Fibroblast of the conjunctiva (primary cell): Measurements from ENCODE around the gene CCT8.
A peak's percentile ranks its signal among the peaks of the same experiment; 100 is the strongest.
"Not testable (repeated sequence)": the region's sequence is repeated elsewhere in the genome, so short reads cannot be mapped to it uniquely, and the experiment has no call there.

Source experiments
- DNase-seq: peaks from one replicate; pipeline ENCODE4 v3.0.0-alpha.2; 2010; ENCODE audit warnings: low read depth

Gene CCT8

DNA sequence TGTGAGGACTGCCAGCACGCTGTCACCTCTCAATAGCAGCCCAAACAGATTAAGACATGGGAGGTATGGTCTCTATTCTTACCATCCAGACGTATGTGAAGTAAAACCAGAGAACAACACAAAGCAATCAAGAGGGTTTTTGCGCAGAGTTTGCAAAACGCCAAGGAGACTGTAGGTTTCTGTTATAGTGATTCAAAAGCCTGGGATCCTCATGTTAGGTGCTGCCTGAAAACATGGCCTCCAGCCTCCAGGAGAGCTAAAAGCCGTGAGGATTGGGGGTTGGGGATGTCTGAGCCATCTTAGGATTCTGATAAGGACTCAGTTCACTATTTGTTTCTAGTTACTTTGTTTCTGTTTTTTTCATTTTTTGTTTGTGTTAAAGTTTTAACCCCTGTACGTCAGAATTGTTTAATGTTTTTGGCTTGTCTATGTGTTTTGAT is 4.2 kb upstream of the CCT8 start:
- DNase-seq, result no peak

- DNase-seq, result not testable (repeated sequence)
These were observed 3.5 kb upstream of the CCT8 start for GRCh38 chr21:29076731-29077640.

DNA sequence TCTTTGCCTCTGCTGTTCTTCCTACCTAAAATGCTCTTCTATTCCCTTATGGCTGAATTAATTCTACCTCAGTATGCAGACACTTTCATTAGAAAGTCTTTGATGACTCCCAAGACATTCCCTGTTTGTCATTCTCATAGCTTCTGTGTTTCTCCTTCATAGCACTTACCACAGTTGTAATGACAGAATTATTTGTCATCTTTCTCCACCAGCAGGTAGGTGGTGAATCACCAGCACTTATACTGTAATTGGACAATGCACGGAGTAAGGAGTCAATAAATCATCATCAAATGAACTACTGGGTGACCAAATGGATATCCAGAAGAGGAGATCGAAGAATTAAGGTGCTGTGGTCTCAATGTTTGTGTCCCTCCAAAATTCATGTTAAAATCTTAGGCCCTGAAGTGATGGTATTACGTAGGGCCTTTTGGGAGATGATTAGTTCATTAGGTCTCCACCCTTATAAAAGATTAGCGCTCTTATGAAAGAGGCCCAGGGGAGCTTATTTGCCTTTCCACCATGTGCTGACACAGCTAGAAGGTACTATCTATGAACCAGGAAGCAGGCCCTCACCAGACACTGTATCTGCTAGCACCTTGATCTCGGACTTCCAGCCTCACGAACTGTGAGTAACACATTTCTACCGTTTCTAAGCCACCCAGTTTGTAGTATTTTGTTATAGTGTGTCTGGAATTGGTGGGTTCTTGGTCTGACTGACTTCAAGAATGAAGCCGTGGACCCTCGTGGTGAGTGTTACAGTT is 2.4 kb upstream of the CCT8 start:
- no peak for DNase-seq

- DNase-seq, result no peak
These were observed 1.3 kb upstream of the CCT8 start for GRCh38 chr21:29074783-29075182.

GRCh38 chr21:29074007-29074376 is 544 bp upstream of the CCT8 start:
- DNase-seq, result no peak

- DNase-seq, result peak; percentile 3
These were observed 601 bp downstream of the CCT8 start for GRCh38 chr21:29072873-29073221.

DNA sequence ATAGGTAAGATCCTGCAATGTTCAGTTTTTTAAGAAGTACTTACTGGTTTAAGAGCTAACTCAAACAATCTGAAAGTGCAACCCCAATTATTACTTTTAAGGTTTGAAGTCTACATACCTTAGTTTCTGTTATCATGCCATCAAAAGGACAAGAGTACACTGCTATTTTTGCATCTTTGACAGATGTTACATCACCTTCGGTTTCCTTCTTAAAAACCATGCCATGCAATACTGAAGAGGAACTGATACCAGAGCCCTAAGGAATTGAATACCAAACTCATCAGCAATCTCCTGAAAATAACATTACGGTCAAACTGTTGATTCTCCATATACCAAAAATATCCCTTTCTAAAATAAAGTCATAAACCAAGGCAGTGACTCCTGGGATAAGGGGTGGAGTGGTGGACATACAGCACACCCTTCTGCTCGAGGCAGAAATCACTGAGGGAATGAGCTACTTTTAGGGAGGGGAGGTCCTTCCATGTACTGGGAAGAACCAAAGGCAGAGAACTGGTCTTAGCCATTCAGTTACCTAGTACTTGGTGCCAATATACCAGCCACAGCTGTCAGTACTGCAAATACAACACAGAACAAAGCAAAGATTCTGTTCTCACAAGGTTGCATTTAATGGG is 8.5 kb downstream of the CCT8 start:
- no peak for DNase-seq

GRCh38 chr21:29056538-29057050 is 16.9 kb downstream of the CCT8 start:
- DNase-seq, result no peak

- DNase-seq, result peak; percentile 3
These were observed 17.4 kb downstream of the CCT8 start for GRCh38 chr21:29056005-29056404.

- DNase-seq, result no peak
These were observed 18.4 kb downstream of the CCT8 start for GRCh38 chr21:29055080-29055479.

- no peak for DNase-seq
These were observed 19.8 kb downstream of the CCT8 start for GRCh38 chr21:29053656-29054055.

DNA sequence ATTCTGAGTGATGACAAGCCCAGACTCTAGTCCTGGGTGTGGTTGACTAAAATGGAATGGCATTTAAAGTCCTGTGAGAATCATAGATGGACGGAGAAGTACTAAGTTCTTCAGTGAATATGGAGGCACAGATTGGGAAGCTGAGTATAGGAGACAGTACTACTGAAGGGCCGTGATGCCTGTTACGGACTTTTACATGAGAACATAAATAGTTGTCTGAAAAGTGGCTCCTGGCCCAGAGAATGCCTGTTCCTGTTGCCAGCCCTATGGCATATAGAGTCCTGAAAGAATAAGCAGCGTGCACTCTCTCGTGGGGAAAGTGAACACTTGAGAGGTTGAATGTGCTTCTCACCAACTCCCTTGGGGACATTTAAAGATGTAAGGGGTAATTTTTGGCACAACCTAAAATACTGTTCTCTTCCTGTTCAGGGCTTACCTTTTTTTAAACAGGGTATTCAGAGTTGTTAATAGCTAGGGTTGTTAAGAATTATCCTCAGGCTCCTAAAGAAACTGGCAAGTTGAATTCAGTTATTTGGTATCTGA is 20.4 kb downstream of the CCT8 start:
- no peak for DNase-seq

DNA sequence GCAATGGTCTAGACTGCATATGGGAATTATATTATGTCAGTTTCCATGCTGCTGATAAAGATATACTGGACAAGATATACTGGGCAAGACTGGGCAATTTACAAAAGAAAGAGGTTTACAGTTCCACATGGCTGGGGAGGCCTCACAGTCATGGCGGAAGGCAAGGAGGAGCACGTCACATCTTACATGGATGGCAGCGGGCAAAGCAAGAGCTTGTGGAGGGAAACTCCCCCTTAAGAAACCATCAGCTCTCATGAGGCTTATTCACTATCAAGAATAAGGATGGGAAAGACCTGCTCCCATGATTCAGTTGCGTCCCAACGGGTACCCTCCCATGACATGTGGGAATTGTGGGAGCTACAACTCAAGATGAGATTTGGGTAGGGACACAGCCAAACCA is 21.2 kb downstream of the CCT8 start:
- no peak for DNase-seq

DNA sequence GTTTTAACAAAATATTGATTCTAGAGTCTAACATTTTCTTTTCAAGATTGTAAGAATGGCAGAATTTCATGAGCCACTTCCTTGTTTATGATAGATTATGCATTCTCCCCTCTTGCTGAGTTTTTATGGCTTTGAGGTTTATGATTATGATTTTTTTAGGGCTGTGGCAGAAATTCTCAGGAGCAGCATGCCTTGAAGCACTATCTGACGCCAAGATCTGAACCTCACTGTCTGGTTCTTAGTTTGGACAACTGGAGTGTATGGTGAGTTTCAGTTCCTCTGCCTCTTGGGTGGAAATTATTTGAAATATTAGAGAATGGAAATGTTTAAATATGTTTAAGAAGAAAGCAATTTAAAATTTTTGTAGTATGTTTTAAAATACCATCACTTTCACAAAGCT is 38.8 kb downstream of the CCT8 start:
- DNase-seq, result no peak

DNA sequence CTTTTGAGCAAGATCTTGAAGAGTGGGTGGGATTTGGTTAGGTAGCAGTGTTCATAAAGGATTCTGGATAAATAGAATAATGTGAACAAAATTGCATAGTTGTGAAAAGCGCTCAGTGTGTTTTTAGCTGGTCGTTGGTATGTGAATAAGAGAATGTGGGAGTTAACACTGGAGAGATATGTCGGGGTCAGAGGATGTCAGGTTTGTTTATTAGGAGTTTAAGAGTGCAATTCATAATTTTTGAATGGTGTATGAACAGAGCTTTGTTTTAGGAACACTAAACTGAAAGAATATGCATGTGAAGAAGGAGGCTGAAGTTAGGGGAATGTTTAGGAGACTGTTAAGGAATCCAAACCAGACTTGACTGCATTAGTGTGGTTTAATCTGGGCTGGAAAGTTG is 39.6 kb downstream of the CCT8 start:
- no peak for DNase-seq

- no peak for DNase-seq
These were observed 40.1 kb downstream of the CCT8 start for GRCh38 chr21:29033301-29033700.

DNA sequence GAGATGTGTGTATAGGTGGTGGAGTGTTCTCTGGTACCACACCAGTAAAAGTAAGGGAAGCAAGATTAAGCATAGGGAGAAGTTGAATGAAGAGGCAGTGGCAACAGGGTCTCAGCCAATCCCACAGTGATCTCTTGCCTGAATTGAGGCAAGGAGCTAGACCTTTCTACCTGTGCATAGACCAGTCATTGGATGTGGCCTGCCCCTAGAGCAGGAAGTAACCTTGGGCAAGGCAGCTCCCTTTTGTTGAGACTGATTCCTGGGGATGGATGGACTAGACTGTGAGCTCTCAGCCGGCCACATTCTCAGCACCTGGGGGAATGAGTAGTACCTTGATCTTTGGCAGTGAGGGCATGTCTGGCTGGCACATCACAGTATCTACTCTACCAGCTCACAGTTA is 42.5 kb downstream of the CCT8 start:
- no peak for DNase-seq

- no peak for DNase-seq
These were observed 43.9 kb downstream of the CCT8 start for GRCh38 chr21:29029524-29029923.

DNA sequence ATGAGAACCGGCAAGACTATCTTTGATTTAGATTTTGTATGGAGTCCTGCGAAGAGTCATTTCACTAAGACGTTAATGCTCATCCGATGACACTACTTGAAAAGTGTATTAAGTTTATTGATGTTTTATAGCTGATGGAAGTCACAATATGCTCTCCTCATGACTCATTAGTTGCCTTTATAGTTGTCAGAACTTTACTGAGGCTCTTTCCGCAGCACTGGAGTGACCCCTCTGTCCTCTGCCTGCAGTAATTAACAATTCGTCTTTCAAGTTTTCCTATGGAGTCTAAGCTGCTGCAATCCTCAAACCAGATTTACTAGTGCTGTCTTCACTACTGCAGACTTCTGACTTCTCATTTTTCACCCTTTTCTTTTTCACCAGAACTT is 48.1 kb downstream of the CCT8 start:
- DNase-seq, result no peak

- DNase-seq, result peak; percentile 96
These were observed 48.7 kb downstream of the CCT8 start, which contains the start of gene USP16 for GRCh38 chr21:29024474-29025327. USP16 (plus strand) TSS chr21:29024668; CDS start chr21:29027914, 3,246 bp downstream.

- no peak for DNase-seq
These were observed 51.3 kb downstream of the CCT8 start for GRCh38 chr21:29022166-29022565.
